ENCODE measurements around the gene GLCCI1. TPM values are rescaled to one million over a fixed set of nuclear protein-coding genes. Genes with fewer than 3 reads are reported as not detected.

Gene GLCCI1
- total and polyA plus RNA-seq, 2 of the 8 experiments (the other 6 are each of a cell fraction or from before 2014, with no cell fraction given), result 12.4 to 27.7 TPM

DNA sequence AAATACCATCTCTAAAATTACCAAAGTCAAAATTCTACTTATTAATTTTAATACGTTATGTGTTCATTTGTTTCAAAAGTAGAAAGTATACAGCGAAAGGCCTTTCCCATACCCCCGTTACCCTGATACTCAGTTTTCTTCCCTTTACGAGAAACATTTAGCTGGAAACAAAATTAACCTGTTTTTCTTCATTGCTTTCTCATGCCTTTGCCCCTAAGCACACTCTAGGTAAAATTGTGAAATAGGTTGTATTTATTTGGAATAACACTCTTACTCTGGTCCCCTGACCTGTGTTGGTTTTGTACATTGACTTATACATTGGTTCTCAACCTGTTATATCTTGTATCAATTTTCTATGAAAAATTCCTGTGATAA is 47.1 kb downstream of the GLCCI1 start (continued):
- TF ChIP-seq CHD7 (IDR thresholded peaks at IDR 0.05; ENCODE audit: insufficient replicate concordance, low read length) (no peak), USF2 (IDR thresholded peaks at IDR 0.05; ENCODE audit: low read length) (no peak), TAF1 (IDR thresholded peaks at IDR 0.05; ENCODE audit: low read depth, low read length) (no peak), BRCA1 (IDR thresholded peaks at IDR 0.05; ENCODE audit: low read depth, low read length) (no peak), SRF (IDR thresholded peaks at IDR 0.05; ENCODE audit: low read depth, low read length) (no peak), JUND (IDR thresholded peaks at IDR 0.05; ENCODE audit: low read length) (no peak), PHF8 (conservative IDR thresholded peaks at IDR 0.05; ENCODE audit: low read depth, low read length) (no peak)
